HL-60/S4 treated with phorbol 12-myristate 13-acetate at 8.2 ng/mL for 4 days and 3 days (cell line): Measurements from ENCODE around the gene ACSL4.
"Not testable (repeated sequence)": the region's sequence is repeated elsewhere in the genome, so short reads cannot be mapped to it uniquely, and the experiment has no call there.

Experiments used
- in situ Hi-C: fragments of 300-500 bp; cut with MboI; formaldehyde crosslinking; loops from 2 replicates; pipeline ENCODE4 v1.15.0; 2022; ENCODE audit warnings: low sequenced_read_pairs

Gene ACSL4

DNA sequence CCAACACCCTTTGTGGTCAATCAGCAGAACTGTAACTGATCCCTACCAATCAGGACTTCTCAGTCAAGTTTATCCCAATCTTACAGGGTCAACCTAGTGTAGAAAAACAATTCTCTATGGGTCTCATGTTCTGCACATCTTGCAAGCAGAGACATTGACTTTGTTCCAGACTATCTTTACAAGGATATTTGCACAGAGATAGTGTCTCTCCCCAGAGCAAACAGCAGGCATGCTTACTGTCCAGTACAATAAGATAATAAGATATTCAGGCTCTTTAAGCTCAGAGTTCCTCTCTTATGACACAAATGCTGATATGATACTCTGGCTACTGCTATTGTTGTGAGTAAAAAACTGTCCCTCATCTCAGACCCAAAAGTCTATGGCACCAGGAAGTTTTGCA lies 53.2 kb downstream of the ACSL4 start:
- in situ Hi-C loops: no loop called here

GRCh38 chrX:109672239-109672638 lies 60.8 kb downstream of the ACSL4 start:
- in situ Hi-C loops: no loop called here

GRCh38 chrX:109671170-109671569 lies 61.9 kb downstream of the ACSL4 start:
- in situ Hi-C loops: not testable (repeated sequence)

GRCh38 chrX:109667986-109668385 lies 65.1 kb downstream of the ACSL4 start:
- in situ Hi-C loops: no loop called here

DNA sequence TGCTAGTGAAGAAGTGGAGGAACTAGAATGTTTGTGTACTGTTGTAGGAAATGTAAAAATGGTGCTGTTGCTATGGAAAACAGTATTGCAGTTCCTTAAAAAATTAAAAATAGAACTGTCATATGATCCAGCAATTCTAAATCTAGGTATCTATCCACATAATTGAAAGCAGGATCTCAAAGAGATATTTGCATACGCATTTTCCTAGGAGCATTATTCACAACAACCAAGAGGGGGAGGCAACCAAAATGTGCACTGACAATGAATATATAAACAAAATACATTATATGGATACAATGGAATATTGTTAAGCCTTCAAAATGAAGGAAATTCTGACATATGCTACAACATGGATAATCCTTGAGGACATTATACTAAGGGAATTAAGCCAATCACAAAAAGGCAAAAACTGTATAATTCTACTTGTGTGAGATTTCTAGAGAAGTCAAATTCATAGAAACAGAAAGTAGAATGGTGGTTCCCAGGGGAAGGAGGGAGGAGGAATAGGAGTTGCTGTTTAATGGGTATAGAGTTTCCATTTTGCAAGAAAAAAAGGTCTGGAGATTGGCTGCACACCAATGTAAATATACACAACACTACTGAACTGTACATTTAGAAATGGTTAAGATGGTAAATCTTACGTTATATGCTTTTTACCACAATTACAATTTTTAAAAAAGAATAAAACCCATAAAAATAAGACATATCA lies 72.5 kb downstream of the ACSL4 start:
- in situ Hi-C loops: no loop called here

DNA sequence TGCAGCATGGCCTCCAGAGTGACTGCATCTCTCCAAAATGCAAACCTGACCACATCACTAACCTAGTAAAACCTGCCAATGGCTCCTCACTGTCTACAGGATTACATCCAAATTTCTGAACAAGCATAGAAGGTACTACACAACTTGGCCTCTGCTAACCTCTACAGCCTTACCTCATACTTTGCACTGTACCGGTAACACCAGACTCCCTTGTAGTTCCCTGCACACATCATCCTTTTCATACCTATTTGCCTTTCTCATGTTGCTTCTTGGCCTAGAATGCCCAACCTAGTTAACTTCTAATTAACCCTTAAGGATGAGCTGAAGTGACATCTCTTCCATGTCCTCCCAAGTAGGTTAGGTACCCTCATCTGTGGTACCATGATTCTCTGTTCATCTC lies 74.7 kb downstream of the ACSL4 start:
- in situ Hi-C loops: no loop called here

DNA sequence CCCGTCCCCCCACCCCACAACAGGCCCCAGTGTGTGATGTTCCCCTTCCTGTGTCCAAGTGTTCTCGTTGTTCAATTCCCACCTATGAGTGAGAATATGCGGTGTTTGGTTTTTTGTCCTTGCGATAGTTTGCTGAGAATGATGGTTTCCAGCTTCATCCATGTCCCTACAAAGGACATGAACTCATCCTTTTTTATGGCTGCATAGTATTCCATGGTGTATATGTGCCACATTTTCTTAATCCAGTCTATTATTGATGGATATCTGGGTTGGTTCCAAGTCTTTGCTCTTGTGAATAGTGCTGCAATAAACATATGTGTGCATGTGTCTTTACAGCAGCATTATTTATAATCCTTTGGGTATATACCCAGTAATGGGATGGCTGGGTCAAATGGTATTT lies 75.7 kb downstream of the ACSL4 start:
- in situ Hi-C loops: not testable (repeated sequence)

DNA sequence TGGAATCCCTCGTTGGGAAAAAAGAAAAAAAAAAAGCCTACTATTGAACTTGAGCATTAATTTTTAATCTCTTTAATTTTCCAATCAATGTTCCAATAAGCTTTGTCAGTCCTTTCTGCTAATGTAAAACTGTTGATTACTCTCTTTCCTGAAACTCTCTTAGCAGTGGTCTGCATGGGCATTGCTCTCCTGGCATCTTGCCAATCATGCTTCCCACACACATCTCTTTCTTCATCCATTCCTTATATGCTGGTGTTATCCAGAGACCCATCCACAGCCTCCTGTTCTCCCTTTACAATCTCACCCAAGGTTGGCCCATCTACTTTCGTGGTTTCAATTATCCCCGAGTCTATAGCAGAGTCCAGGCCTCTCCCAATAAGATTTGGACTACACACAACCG lies 76.3 kb downstream of the ACSL4 start:
- in situ Hi-C loops: no loop called here

DNA sequence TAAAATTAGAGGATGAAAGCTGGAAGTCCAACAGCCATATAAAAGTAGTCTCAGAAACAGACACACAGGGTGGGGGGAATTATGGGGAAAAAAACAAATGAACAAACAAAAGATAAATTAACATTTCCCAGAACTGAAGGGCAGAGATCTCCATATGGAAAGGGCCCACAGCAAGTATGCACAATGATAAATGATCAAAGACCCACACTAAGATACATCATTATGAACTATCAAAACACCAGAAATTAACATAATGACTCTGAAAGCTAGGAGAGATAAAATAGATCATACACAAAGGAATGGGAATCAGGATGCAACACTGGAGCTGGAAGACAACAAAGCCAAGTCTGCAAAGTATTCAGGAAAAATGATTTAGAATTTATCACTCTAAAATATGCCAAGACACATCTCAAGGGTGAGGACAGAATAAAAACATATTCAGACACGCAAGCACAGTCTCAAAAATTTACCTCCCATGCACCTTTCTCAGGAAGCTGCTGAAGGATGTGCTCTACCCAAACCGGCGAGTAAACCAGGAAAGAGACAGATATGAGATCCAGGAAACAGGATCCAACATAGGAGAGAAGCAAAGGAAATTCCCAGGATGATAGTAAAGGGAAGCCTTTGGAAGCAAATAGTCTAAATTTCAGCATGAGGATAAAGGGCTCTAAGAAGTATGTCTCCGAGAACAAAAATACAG lies 77.4 kb downstream of the ACSL4 start:
- in situ Hi-C loops: no loop called here

DNA sequence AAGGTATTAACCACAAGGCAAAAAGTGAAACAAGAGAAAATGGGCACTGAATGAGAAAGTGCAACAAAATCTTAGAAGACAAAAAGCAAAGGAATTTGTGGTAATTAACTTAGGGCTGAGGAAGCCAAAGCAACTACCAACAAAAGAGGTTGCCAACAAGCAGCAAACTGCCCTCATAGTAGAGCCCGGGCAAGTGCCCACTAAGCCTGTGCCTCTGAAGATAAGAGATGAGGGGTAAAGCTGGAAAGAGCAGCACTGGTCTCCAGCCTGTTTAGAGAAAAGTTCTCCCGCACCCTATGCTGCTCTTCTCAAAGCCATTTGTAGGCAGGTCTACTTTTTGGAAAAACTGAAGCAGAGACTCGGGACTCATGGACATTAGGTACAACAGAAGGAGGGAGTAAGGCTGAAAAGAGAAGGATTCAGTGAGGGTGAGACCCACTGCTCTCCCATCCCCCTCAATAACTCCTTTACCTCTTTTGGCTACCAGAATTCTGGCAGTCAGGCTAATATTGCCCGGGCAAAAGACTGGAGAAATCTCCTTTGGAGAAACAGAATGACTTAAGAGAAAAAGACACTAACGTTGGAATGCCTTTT lies 78.4 kb downstream of the ACSL4 start:
- in situ Hi-C loops: no loop called here

DNA sequence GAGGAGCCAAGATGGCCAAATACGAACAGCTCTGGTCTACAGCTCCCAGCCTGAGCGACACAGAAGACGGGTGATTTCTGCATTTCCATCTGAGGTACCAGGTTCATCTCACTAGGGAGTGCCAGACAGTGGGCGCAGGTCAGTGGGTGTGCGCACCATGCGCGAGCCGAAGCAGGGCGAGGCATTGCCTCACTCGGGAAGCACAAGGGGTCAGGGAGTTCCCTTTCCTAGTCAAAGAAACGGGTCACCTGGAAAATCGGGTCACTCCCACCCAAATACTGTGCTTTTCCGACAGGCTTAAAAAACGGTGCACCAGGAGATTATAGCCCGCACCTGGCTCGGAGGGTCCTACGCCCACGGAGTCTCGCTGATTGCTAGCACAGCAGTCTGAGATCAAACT lies 88.4 kb downstream of the ACSL4 start:
- in situ Hi-C loops: loop anchor here (25.0 kb wide), 1 partner anchor 157 kb away; the partner anchor contains the start of gene GUCY2F

DNA sequence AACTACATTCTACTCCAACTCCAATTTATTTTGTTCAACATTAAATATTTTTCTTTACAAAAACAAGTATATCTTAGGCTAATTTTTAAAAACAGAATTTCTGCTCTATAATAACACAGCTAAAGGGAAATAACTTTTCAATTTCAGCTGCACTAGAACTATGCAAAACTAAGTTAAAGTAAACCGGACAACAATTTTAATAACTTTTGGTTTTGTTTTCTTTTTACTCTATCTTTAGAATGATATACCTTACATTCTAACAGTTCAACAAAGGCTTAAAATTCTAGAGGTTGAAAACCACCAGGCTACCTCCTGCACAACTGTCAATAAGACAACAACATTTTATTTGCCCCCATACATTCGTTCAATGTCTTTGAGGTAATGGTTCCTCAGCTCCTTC lies 89.4 kb downstream of the ACSL4 start:
- in situ Hi-C loops: loop anchor here (25.0 kb wide), 1 partner anchor 156 kb away; the partner anchor contains the start of gene GUCY2F

- in situ Hi-C loops: loop anchor here (25.0 kb wide), 1 partner anchor 151 kb away; the partner anchor contains the start of gene GUCY2F
Measured at GRCh38 chrX:109638158-109638557, 94.9 kb downstream of the ACSL4 start.

DNA sequence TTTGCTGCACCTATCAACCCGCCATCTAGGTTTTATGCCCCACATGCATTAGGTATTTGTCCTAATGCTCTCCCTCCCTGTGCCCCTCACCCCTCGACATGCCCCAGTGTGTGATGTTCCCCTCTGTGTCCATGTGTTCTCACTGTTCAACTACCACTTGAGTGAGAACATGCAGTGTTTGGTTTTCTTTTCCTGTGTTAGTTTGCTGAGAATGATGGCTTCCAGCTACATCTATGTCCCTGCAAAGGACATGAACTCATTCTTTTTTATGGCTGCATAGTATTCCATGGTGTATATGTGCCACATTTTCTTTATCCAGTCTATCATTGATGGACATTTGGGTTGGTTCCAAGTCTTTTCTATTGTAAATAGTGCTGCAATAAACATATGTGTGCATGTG lies 95.6 kb downstream of the ACSL4 start:
- in situ Hi-C loops: loop anchor here (25.0 kb wide), 1 partner anchor 150 kb away; the partner anchor contains the start of gene GUCY2F

GRCh38 chrX:109635146-109635545 lies 97.9 kb downstream of the ACSL4 start:
- in situ Hi-C loops: loop anchor here (25.0 kb wide), 1 partner anchor 148 kb away; the partner anchor contains the start of gene GUCY2F

DNA sequence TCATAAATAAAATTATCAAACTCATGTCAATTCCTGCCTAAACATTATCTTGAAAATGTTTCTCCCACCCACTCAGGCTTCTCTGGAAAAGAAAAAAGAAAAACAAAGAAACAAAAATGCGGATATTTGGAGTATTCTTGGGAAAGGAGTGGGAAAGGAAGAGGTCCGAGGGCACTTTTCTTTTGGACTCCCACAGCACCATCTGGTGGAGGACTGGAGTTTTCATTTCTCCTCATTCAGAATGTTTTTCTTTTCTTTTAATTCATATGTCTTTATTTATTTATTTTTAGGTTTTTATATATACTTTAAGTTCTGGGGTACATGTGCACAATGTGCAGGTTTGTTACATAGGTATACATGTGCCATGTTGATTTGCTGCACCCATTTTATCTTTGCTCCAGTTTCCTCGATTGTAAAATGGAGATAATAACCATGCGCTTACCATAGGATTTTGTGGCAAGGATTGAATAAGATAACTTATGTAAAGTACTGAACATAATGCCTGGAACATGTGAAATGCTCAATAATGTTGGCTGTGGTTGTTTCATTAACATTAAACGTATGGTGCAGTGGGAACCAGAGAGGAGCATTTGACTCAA lies 100.1 kb downstream of the ACSL4 start:
- in situ Hi-C loops: loop anchor here (25.0 kb wide), 1 partner anchor 146 kb away; the partner anchor contains the start of gene GUCY2F

GRCh38 chrX:109629310-109629709 lies 103.7 kb downstream of the ACSL4 start:
- in situ Hi-C loops: loop anchor here (25.0 kb wide), 1 partner anchor 142 kb away; the partner anchor contains the start of gene GUCY2F

GRCh38 chrX:109626637-109627036 lies 106.4 kb downstream of the ACSL4 start:
- in situ Hi-C loops: loop anchor here (25.0 kb wide), 1 partner anchor 139 kb away; the partner anchor contains the start of gene GUCY2F

GRCh38 chrX:109624641-109625616 lies 108.1 kb downstream of the ACSL4 start, which contains the start of gene KCNE5:
Gene KCNE5 (minus strand): TSS chrX:109625172. CDS start chrX:109625020, 152 bp downstream.
- in situ Hi-C loops: loop anchor here (25.0 kb wide), 1 partner anchor 138 kb away; the partner anchor contains the start of gene GUCY2F

DNA sequence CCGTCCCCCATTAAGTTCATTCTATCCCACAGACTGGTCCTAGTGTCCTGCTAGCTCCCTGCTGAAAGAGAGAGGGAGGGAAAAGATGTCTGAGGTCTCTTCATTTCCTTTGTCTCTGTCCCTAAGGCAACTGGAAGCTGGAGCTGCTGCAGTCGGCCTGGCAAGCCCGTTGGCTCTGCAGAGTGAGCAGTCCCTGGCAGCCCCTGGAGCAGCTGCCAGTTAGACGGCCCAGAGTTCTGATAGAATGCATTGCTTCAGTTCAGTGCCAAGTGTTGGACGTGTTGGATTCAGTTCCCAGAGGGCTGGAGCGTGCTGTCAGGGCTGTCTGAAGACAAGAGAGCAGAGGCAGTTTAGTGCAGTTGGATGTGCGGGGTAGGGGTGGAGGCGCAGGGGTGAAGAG lies 109.1 kb downstream of the ACSL4 start:
- in situ Hi-C loops: no loop called here
